GM19455 (cell line): Measurements from ENCODE around the gene SMIM33.
A peak's percentile ranks its signal among the peaks of the same experiment; 100 is the strongest.
"Not testable (repeated sequence)": the region's sequence is repeated elsewhere in the genome, so short reads cannot be mapped to it uniquely, and the experiment has no call there.

Source experiments
- ATAC-seq: cut with Tn5 transposase; IDR thresholded peaks from one replicate; pipeline ENCODE4 v1.9.1; 2021; ENCODE audit not compliant: unreplicated experiment

The SMIM33 gene

GRCh38 chr5:139481580-139482049 lies 10.8 kb downstream of the SMIM33 start:
- ATAC-seq = no peak

GRCh38 chr5:139482050-139482889 lies 11.5 kb downstream of the SMIM33 start, which contains the start of gene STING1:
Gene STING1, minus strand, starts transcription at chr5:139482758. Its CDS starts 1,054 bp downstream, at chr5:139481704.
- ATAC-seq = no peak

GRCh38 chr5:139482890-139483208 lies 12.0 kb downstream of the SMIM33 start:
- not testable (repeated sequence) for ATAC-seq

GRCh38 chr5:139486201-139486600 lies 15.4 kb downstream of the SMIM33 start:
- ATAC-seq = no peak

- no peak for ATAC-seq
These were observed 17.5 kb downstream of the SMIM33 start for GRCh38 chr5:139488260-139488659.

GRCh38 chr5:139492700-139493192 lies 21.9 kb downstream of the SMIM33 start:
- no peak for ATAC-seq

- no peak for ATAC-seq
These were observed 23.5 kb downstream of the SMIM33 start for GRCh38 chr5:139494256-139494655.

GRCh38 chr5:139494832-139495231 lies 24.0 kb downstream of the SMIM33 start:
- no peak for ATAC-seq

GRCh38 chr5:139495638-139496435 lies 25.0 kb downstream of the SMIM33 start:
- ATAC-seq = no peak

- ATAC-seq = no peak
These were observed 30.6 kb downstream of the SMIM33 start for GRCh38 chr5:139501381-139501780.

GRCh38 chr5:139503036-139503817 lies 32.4 kb downstream of the SMIM33 start:
- not testable (repeated sequence) for ATAC-seq

GRCh38 chr5:139503879-139504278 lies 33.1 kb downstream of the SMIM33 start:
- ATAC-seq = not testable (repeated sequence)

GRCh38 chr5:139504722-139505121 lies 33.9 kb downstream of the SMIM33 start:
- ATAC-seq = not testable (repeated sequence)

- ATAC-seq = no peak
These were observed 42.1 kb downstream of the SMIM33 start for GRCh38 chr5:139512786-139513390.

- ATAC-seq = not testable (repeated sequence)
These were observed 42.6 kb downstream of the SMIM33 start for GRCh38 chr5:139513434-139513833.

- no peak for ATAC-seq
These were observed 43.2 kb downstream of the SMIM33 start for GRCh38 chr5:139513852-139514485.

GRCh38 chr5:139514486-139514856 lies 43.7 kb downstream of the SMIM33 start:
- no peak for ATAC-seq

GRCh38 chr5:139517683-139518564 lies 47.1 kb downstream of the SMIM33 start:
- peak; percentile 80 for ATAC-seq
